NCI-H524 treated with DMSO at 0.1 percent for 48 hours (cell line): ENCODE measurements around the gene ULK3.

Source experiments
- DNase-seq: peaks from one replicate; lab custom pipeline; 2025; lab: John Stamatoyannopoulos, UW

The ULK3 gene

GRCh38 chr15:74822233-74822632, 20.7 kb downstream of the ULK3 start:
- DNase-seq = no peak

DNA sequence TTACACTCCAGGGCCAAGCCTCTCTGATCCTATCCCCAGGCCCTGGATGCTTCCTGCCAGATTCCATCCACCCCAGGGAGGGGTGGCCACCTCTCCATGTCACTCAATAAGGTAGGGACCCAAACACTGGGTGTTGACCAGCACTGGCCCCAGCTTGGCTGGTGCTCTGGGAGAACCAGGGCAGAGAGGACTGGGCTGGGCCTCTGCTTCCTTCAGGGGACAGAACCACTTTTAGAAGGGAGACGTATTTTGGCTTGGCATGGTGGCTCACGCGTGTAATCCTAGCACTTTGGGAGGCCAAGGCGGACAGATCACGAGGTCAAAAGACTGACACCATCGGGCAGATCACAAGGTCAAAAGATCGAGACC, 21.2 kb downstream of the ULK3 start:
- DNase-seq = no peak

GRCh38 chr15:74821091-74821789, 21.7 kb downstream of the ULK3 start:
- DNase-seq = no peak

GRCh38 chr15:74820056-74820455, 22.9 kb downstream of the ULK3 start:
- DNase-seq = no peak

GRCh38 chr15:74817370-74817737, 25.6 kb downstream of the ULK3 start:
- no peak for DNase-seq

- DNase-seq = no peak
Observed at GRCh38 chr15:74816624-74817369, 26.2 kb downstream of the ULK3 start.

DNA sequence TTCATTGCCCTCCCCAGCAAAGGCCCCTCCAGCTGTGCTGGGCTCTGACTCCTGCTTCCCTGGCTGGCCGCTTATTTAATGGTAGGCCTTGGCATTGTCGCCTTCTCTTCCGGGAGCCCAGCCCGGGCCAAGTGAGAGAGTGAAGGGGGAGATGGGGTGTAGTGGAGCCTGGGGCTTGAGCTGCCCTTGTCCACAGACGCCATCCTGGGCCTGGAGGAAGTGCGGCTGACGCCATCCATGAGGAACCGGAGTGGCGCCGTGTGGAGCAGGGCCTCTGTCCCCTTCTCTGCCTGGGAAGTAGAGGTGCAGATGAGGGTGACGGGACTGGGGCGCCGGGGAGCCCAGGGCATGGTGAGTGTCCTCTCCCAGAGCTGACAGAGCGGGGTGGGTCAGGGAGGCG, 27.0 kb downstream of the ULK3 start:
- DNase-seq = no peak

DNA sequence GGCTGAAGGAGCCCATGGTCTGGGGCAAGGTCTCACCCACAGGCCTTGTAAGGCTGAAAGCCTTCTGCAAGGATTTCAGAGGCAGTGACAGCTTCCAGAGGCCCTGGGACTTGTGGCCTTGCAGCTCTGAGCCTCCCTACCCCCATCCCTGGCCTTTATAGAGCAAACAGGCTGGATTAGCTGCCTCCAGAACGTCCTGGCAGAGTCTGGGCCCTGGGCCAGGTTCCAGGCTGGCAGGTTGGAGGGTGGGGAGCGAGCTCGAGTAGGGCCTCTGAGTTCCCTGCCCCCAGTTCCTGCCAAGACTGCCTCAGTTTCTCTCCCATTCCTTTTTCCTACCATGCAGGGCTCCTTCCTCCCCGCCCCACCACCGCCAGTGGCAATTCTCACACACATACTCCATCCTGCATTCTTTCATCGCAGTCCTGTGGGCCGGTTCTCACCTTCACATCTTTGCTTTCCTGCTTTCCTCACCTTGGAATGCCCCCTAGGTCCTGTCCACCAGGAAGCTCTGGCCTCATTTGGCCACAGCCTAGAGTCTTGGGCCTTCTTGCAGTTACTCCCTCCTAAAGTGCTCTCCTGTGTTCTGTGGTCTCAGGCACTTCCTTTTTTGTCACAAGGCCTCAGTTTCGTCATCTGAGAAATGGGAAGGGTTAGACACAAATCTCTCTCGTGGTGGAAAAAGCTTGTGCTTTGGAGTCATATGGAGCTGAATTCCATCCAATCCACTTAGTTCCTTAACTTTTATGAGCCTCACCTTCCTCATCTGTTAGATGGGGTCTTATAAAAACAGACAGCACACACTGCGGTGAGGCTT, 27.6 kb downstream of the ULK3 start:
- DNase-seq = no peak

GRCh38 chr15:74812533-74812932, 30.4 kb downstream of the ULK3 start, which contains the start of gene LMAN1L:
TSS of gene LMAN1L (plus strand) at chr15:74812835. CDS start at chr15:74812855, 20 bp downstream.
- DNase-seq = no peak

DNA sequence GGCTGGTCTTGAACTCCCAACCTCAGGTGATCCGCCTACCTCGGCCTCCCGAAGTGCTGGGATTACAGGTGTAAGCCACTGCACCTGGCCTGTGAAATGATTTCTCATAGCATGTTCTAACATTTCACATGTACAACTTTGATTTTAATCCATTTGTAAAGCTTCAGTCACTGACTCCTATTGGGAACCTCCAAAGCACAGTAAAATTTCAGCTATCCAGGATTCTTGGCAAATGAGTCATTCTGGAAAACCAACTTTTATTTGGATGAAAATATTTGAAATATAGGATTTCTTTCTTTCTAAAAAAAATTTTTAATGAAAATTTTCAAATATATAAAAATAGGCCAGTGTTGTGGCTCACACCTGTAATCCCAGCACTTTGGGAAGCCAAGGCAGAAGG, 33.0 kb downstream of the ULK3 start:
- no peak for DNase-seq

GRCh38 chr15:74809242-74809641, 33.7 kb downstream of the ULK3 start:
- DNase-seq = no peak

GRCh38 chr15:74808840-74809229, 34.1 kb downstream of the ULK3 start:
- no peak for DNase-seq

DNA sequence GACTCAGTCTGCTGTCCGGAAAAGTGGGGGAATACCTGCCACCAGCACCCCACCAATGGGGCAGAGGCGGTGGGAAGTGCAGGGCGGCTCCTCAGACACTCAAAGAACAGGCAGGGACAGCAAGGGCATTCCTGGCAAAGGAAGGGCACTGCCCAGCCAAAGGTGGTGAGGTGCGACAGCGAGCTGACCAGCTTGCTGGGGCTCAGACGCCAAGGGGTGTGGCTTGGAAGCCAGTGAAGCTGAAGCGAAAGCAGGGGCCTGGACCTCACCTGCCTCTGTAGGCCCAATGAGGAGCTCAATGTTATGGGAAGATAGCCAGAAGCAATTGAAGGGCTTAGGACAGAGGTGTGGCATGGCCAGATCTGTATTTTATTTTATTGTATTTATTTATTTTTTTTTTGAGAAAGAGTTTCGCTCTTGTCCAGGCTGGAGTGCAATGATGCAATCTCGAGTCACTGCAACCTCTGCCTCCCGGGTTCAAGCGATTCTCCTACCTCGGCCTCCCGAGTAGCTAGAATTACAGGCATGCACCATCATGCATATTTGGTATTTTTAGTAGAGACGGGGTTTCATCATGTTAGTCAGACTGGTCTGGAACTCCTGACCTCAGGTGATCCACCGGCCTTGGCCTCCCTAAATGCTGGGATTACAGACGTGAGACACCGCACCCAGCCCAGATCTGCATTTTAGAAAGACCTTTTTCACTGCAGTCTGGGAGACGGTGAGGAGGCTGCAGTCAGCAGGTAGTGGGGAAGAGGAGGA, 34.7 kb downstream of the ULK3 start:
- DNase-seq = no peak

DNA sequence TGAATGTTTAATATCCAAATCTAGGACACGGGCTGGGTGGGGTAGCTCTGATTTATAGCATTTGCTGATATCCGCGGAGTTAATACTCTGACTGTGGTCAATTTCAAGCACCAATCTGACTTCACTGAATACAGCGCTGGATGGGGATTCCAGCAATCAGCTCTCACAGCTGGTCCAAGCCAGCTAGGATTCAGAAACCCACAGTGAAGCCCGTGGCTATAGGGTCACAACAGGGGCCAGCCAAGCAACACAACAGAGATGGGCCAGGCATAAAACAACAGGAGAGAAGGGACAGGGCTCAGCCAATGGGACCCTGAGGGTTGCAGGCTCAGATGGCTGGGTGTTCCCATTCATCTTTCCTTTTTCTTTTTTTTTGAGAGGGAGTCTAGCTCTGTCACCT, 35.7 kb downstream of the ULK3 start:
- no peak for DNase-seq

- no peak for DNase-seq
Observed at GRCh38 chr15:74804935-74805334, 38.0 kb downstream of the ULK3 start.

DNA sequence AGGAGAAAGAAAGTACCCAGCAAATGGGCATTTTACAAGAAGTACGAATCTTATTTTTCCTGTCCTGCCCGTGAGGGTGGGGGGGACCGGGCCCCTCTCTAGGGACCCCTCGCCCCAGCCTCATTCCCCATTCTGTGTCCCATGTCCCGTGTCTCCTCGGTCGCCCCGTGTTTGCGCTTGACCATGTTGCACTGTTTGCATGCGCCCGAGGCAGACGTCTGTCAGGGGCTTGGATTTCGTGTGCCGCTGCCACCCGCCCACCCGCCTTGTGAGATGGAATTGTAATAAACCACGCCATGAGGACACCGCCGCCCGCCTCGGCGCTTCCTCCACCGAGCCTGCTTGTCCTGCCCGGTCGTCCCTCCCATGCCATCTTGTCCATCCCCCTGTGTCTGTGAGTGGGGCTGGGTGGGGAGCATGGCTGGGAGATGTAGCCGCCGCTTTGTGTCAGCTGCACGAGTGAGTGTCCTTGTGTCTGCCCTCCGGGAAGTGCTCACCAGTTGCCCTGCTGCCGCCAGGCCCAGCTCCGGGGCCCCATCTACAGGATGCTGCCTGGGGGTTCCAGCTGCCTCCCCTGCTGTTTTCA, 40.0 kb downstream of the ULK3 start:
- DNase-seq = no peak

DNA sequence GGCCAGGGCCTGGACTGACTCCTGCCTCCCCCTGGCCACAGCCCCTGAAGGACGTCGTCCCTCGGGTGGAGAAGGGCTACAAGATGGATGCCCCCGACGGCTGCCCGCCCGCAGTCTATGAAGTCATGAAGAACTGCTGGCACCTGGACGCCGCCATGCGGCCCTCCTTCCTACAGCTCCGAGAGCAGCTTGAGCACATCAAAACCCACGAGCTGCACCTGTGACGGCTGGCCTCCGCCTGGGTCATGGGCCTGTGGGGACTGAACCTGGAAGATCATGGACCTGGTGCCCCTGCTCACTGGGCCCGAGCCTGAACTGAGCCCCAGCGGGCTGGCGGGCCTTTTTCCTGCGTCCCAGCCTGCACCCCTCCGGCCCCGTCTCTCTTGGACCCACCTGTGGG, 40.7 kb downstream of the ULK3 start:
- DNase-seq = no peak

DNA sequence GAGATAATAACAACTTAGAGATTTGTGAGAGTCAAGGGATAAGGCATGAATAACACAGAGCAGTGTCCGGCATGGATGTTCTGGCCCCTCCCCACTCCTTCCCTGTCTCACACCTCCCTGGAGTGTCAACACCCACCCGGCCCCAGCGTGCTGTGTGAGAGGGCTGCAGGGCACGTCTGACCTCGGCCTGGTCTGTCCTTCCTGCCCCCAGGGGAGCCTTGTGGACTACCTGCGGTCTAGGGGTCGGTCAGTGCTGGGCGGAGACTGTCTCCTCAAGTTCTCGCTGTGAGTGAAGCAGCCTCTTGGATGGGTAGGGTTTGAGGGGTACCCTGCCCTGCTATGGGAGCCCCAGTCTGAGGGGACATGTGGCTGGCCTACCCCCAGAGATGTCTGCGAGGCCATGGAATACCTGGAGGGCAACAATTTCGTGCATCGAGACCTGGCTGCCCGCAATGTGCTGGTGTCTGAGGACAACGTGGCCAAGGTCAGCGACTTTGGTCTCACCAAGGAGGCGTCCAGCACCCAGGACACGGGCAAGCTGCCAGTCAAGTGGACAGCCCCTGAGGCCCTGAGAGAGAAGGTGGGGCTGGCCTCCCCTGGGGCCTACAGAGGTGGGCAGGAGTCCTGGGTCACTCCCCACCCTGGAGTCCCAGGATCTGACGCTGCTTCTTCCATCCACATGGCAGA, 41.5 kb downstream of the ULK3 start:
- DNase-seq = no peak

- no peak for DNase-seq
Observed at GRCh38 chr15:74800559-74801094, 42.3 kb downstream of the ULK3 start.

DNA sequence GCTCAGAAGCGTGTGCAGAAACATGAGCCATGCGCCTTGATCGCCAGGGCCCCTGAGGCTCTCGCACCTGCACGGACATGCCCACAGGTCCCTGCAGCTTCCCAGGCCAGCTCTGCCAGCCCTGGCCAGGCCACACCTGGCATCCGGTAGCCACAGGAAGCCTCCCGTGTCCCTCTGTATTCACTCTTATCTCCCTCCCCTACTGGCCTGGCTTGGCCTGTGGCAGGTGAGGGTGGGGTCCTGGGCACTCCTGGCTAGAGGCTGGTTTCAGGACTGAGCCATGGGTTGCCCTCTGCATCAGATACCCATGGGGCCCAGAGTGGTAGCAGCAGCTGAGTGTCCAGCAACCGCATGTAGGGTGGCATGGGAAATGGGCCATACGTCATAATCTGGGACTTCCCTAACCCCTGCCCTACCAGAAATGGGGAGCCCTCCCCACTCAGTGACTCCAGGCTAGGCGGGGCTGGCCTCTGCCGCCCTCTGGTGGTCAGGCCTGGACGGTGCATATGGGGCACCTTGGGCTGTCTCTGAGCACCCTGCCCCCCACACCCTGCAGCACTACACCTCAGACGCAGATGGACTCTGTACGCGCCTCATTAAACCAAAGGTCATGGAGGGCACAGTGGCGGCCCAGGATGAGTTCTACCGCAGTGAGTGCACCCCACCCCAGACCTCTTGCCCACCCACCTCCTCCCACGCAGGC, 42.9 kb downstream of the ULK3 start:
- DNase-seq = no peak
